K562 (cell line): Measurements from ENCODE around the gene TRIP6. TPM values are rescaled to one million over a fixed set of nuclear protein-coding genes. Genes with fewer than 3 reads are reported as not detected.
A peak's percentile ranks its signal among the peaks of the same experiment; 100 is the strongest.

Experiments used
- ARNT ChIP-seq, 2 experiments: fragments of 450-650 bp; IDR thresholded peaks; 2 replicates each; pipeline ENCODE4 v1.6.1; 2016; ENCODE audit warnings: mild to moderate bottlenecking in 1 of 2
- CREB1 ChIP-seq, 2 experiments: sonication (generic) in 1 of 2; formaldehyde crosslinking in 1 of 2; IDR thresholded peaks; 2 replicates each; pipeline versions ENCODE4 v1.6.1 to v1.8.0; 2012 to 2022; ENCODE audit warnings: inconsistent platforms in 1 of 2, mild to moderate bottlenecking in 1 of 2, missing genetic modification reagents in 1 of 2, moderate library complexity in 1 of 2
- GATAD2A ChIP-seq: fragments of 450-650 bp; IDR thresholded peaks from 2 replicates; pipeline ENCODE4 v1.6.1; 2017
- GTF2A2 ChIP-seq: IDR thresholded peaks from 2 replicates; pipeline ENCODE4 v1.6.1; 2016; ENCODE audit warnings: mild to moderate bottlenecking, missing genetic modification characterization, missing compliant biosample characterization
- HNRNPK ChIP-seq: fragments of 200-400 bp; formaldehyde crosslinking; IDR thresholded peaks from one replicate; pipeline ENCODE4 v1.6.1; 2018; ENCODE audit warnings: mild to moderate bottlenecking, low read depth, low read length; ENCODE audit not compliant: poor library complexity, severe bottlenecking
- LCOR ChIP-seq: sonication (generic); formaldehyde crosslinking; IDR thresholded peaks from 2 replicates; pipeline ENCODE4 v1.8.0; 2022; ENCODE audit warnings: mild to moderate bottlenecking, missing genetic modification reagents
- RAD21 ChIP-seq, 2 experiments: fragments of 250-450 bp in 1 of 2; fragments of 450-650 bp in 1 of 2; sonication (Bioruptor Pico) in 1 of 2; formaldehyde crosslinking in 1 of 2; IDR thresholded peaks in 1 of 2; conservative IDR thresholded peaks in 1 of 2; 2 replicates each; pipeline versions ENCODE4 v1.4.0 to v1.8.0; 2020 to 2022; ENCODE audit warnings: mild to moderate bottlenecking in 2 of 2, moderate library complexity in 1 of 2
- SNIP1 ChIP-seq: fragments of 450-650 bp; IDR thresholded peaks from 2 replicates; pipeline ENCODE4 v1.7.1; 2017; ENCODE audit warnings: low read depth, mild to moderate bottlenecking
- ZNF696 ChIP-seq: fragments of 250-450 bp; sonication (Bioruptor Pico); conservative IDR thresholded peaks from 2 replicates; pipeline ENCODE4 v1.4.0; 2020; ENCODE audit warnings: mild to moderate bottlenecking, moderate library complexity
- polyA plus RNA-seq, 8 experiments: library from polyadenylated mRNA; depleted of rRNA in 4 of 8; stranded (reverse) in 5 of 8; unstranded in 3 of 8; fragments of >200 nt; fragmentation: Nextera tagmentation in 2 of 8; fragmentation: Illumina TruSeq in 1 of 8; extraction: Ambion mirVana in 2 of 8; extraction: Trizol in 1 of 8; gene quantifications; 2 replicates each; pipeline versions ENCODE4 v1.2.1 to v1.2.3, GENCODE V29; 2011 to 2014; ENCODE audit warnings: inconsistent platforms in 1 of 8, missing spikeins in 1 of 8
- total RNA-seq, 7 experiments: library from RNA; depleted of rRNA in 6 of 7; stranded (reverse); fragments of >200 nt in 6 of 7; fragmentation: Illumina TruSeq in 2 of 7; extraction: Trizol in 2 of 7; gene quantifications; 2 replicates each; pipeline versions ENCODE4 v1.2.1 to v1.2.3, GENCODE V29; 2011 to 2021; ENCODE audit warnings: low replicate concordance in 1 of 7
- TF ChIP-seq, protein P1 (sequence below): fragments of 450-650 bp; IDR thresholded peaks from 2 replicates; pipeline ENCODE4 v1.6.1; 2016; ENCODE audit warnings: mild to moderate bottlenecking, moderate library complexity
- TF ChIP-seq, protein P2 (sequence below): sonication (generic); formaldehyde crosslinking; IDR thresholded peaks from 2 replicates; pipeline ENCODE4 v1.8.0; 2022; ENCODE audit warnings: missing genetic modification reagents, mild to moderate bottlenecking, moderate library complexity, borderline replicate concordance
- TF ChIP-seq, protein P3 (sequence below): fragments of 450-650 bp; formaldehyde crosslinking; IDR thresholded peaks from 2 replicates; pipeline ENCODE4 v1.4.0; 2020; ENCODE audit warnings: mild to moderate bottlenecking, moderate library complexity

Gene TRIP6
- total and polyA plus RNA-seq, 9 of the 15 experiments (the other 6 are each of a cell fraction or from before 2014, with no cell fraction given) = 5.9 to 141 (median 54.0) TPM

DNA sequence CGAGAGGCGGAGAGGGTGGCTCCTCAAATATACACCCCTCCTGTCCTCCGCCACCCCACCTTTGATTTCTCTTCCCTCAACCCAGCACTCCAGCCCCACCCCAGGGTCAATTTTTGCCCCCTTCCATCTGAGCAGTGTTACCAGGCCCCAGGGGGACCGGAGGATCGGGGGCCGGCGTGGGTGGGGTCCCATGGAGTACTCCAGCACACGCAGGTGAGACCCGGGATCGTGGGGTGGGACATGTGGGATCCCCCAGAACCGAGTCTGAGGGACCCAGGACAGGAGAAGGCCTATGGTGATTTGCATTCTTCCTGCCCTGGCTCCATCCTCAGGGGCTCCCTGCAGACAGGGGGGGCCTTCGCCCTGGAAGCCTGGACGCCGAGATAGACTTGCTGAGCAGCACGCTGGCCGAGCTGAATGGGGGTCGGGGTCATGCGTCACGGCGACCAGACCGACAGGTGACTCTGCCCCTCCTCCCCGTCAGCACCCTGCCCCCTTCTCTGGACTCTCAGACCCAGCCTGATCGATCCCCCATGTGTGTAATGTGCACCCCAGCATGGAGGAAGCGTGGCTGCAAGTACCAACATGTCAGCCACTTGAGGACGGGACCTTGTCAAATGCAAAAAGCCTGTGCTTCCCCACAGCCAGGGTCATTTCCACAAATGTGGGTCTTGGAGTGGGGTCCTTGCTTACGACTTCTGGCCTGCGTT, 744 bp downstream of the TRIP6 start (continued):
- TF ChIP-seq, protein P1, sequence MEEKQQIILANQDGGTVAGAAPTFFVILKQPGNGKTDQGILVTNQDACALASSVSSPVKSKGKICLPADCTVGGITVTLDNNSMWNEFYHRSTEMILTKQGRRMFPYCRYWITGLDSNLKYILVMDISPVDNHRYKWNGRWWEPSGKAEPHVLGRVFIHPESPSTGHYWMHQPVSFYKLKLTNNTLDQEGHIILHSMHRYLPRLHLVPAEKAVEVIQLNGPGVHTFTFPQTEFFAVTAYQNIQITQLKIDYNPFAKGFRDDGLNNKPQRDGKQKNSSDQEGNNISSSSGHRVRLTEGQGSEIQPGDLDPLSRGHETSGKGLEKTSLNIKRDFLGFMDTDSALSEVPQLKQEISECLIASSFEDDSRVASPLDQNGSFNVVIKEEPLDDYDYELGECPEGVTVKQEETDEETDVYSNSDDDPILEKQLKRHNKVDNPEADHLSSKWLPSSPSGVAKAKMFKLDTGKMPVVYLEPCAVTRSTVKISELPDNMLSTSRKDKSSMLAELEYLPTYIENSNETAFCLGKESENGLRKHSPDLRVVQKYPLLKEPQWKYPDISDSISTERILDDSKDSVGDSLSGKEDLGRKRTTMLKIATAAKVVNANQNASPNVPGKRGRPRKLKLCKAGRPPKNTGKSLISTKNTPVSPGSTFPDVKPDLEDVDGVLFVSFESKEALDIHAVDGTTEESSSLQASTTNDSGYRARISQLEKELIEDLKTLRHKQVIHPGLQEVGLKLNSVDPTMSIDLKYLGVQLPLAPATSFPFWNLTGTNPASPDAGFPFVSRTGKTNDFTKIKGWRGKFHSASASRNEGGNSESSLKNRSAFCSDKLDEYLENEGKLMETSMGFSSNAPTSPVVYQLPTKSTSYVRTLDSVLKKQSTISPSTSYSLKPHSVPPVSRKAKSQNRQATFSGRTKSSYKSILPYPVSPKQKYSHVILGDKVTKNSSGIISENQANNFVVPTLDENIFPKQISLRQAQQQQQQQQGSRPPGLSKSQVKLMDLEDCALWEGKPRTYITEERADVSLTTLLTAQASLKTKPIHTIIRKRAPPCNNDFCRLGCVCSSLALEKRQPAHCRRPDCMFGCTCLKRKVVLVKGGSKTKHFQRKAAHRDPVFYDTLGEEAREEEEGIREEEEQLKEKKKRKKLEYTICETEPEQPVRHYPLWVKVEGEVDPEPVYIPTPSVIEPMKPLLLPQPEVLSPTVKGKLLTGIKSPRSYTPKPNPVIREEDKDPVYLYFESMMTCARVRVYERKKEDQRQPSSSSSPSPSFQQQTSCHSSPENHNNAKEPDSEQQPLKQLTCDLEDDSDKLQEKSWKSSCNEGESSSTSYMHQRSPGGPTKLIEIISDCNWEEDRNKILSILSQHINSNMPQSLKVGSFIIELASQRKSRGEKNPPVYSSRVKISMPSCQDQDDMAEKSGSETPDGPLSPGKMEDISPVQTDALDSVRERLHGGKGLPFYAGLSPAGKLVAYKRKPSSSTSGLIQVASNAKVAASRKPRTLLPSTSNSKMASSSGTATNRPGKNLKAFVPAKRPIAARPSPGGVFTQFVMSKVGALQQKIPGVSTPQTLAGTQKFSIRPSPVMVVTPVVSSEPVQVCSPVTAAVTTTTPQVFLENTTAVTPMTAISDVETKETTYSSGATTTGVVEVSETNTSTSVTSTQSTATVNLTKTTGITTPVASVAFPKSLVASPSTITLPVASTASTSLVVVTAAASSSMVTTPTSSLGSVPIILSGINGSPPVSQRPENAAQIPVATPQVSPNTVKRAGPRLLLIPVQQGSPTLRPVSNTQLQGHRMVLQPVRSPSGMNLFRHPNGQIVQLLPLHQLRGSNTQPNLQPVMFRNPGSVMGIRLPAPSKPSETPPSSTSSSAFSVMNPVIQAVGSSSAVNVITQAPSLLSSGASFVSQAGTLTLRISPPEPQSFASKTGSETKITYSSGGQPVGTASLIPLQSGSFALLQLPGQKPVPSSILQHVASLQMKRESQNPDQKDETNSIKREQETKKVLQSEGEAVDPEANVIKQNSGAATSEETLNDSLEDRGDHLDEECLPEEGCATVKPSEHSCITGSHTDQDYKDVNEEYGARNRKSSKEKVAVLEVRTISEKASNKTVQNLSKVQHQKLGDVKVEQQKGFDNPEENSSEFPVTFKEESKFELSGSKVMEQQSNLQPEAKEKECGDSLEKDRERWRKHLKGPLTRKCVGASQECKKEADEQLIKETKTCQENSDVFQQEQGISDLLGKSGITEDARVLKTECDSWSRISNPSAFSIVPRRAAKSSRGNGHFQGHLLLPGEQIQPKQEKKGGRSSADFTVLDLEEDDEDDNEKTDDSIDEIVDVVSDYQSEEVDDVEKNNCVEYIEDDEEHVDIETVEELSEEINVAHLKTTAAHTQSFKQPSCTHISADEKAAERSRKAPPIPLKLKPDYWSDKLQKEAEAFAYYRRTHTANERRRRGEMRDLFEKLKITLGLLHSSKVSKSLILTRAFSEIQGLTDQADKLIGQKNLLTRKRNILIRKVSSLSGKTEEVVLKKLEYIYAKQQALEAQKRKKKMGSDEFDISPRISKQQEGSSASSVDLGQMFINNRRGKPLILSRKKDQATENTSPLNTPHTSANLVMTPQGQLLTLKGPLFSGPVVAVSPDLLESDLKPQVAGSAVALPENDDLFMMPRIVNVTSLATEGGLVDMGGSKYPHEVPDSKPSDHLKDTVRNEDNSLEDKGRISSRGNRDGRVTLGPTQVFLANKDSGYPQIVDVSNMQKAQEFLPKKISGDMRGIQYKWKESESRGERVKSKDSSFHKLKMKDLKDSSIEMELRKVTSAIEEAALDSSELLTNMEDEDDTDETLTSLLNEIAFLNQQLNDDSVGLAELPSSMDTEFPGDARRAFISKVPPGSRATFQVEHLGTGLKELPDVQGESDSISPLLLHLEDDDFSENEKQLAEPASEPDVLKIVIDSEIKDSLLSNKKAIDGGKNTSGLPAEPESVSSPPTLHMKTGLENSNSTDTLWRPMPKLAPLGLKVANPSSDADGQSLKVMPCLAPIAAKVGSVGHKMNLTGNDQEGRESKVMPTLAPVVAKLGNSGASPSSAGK = peak; percentile 70
- TF ChIP-seq LCOR (CRISPR knock-in tag) (0 out of 2 replicates have a peak, but pooled peaks have one; percentile 39), CREB1 (IDR thresholded peaks at IDR 0.05) (no peak), CREB1 (CRISPR knock-in tag; IDR thresholded peaks at IDR 0.05) (0 out of 2 replicates have a peak, but pooled peaks have one; percentile 47), ARNT (IDR thresholded peaks at IDR 0.05) (no peak), GATAD2A (peak; percentile 25; the same call in 1 of the 2 replicates), SNIP1 (no peak), ZNF696 (no peak), HNRNPK (no peak), RAD21 (CRISPR knock-in tag; conservative IDR thresholded peaks at IDR 0.05 in 1 of 2, IDR thresholded peaks at IDR 0.05 in 1 of 2) (no peak), GTF2A2 (tag) (no peak)
- TF ChIP-seq, protein P2, sequence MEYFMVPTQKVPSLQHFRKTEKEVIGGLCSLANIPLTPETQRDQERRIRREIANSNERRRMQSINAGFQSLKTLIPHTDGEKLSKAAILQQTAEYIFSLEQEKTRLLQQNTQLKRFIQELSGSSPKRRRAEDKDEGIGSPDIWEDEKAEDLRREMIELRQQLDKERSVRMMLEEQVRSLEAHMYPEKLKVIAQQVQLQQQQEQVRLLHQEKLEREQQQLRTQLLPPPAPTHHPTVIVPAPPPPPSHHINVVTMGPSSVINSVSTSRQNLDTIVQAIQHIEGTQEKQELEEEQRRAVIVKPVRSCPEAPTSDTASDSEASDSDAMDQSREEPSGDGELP (CRISPR knock-in tag) = 0 out of 2 replicates have a peak, but pooled peaks have one; percentile 20
- TF ChIP-seq, protein P3, sequence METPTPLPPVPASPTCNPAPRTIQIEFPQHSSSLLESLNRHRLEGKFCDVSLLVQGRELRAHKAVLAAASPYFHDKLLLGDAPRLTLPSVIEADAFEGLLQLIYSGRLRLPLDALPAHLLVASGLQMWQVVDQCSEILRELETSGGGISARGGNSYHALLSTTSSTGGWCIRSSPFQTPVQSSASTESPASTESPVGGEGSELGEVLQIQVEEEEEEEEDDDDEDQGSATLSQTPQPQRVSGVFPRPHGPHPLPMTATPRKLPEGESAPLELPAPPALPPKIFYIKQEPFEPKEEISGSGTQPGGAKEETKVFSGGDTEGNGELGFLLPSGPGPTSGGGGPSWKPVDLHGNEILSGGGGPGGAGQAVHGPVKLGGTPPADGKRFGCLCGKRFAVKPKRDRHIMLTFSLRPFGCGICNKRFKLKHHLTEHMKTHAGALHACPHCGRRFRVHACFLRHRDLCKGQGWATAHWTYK = peak; percentile 61; the same call in 1 of the 2 replicates
